Measurements from ENCODE around the gene EHD4.

The EHD4 gene

GRCh38 chr15:41999290-42000285, 27.2 kb upstream of the EHD4 start:
- Histone ChIP-seq H3K4me1 (ENCODE audit: low read length) (no peaks in the 10 kb centered on the region), H3K4me2 (ENCODE audit: low read depth, low read length) (no peak overlapping the region), H3K9ac (ENCODE audit: low read length) (no peak overlapping the region), H4K20me1 (ENCODE audit: insufficient read depth, low read length) (no peaks in the 10 kb centered on the region), H3K36me3 (replicated peaks; ENCODE audit: insufficient read depth, low read length) (no peaks in the 10 kb centered on the region), H3K9me3 (replicated peaks; ENCODE audit: insufficient read depth, low read length) (no peaks in the 10 kb centered on the region), H3K9me2 (replicated peaks; ENCODE audit: insufficient read depth, low read length) (no peaks in the 10 kb centered on the region), H3K27me3 (replicated peaks; ENCODE audit: insufficient read depth, low read length) (no peaks in the 10 kb centered on the region), H3K79me2 (ENCODE audit: low read length) (no peaks in the 10 kb centered on the region), H3K4me3 (ENCODE audit: low read length) (no peak overlapping the region), H2AFZ (ENCODE audit: low read length) (no peak overlapping the region), H3K27ac (ENCODE audit: low read length) (no peak overlapping the region), H3F3A (ENCODE audit: insufficient read depth, low read length) (no peaks in the 10 kb centered on the region)
- no peak for TF ChIP-seq EZH2 (optimal IDR thresholded peaks at IDR 0.05; ENCODE audit: low read depth, low read length)
- no peak for TF ChIP-seq CTCF (IDR thresholded peaks at IDR 0.05; ENCODE audit: low read length)
- TF ChIP-seq EZH2phosphoT487 (IDR thresholded peaks at IDR 0.05; ENCODE audit: low read length) = no peak
- no peak for DNase-seq

- Histone ChIP-seq H3K9ac (ENCODE audit: low read length) (no peak overlapping the region), H3K4me2 (ENCODE audit: low read depth, low read length) (no peak overlapping the region), H3K79me2 (ENCODE audit: low read length) (no peaks in the 10 kb centered on the region), H2AFZ (ENCODE audit: low read length) (no peak overlapping the region), H3K9me2 (replicated peaks; ENCODE audit: insufficient read depth, low read length) (no peaks in the 10 kb centered on the region), H3K4me1 (ENCODE audit: low read length) (no peaks in the 10 kb centered on the region), H3K27me3 (replicated peaks; ENCODE audit: insufficient read depth, low read length) (no peaks in the 10 kb centered on the region), H3K4me3 (ENCODE audit: low read length) (no peak overlapping the region), H3K9me3 (replicated peaks; ENCODE audit: insufficient read depth, low read length) (no peaks in the 10 kb centered on the region), H3K36me3 (replicated peaks; ENCODE audit: insufficient read depth, low read length) (no peaks in the 10 kb centered on the region), H3F3A (ENCODE audit: insufficient read depth, low read length) (no peaks in the 10 kb centered on the region), H3K27ac (ENCODE audit: low read length) (no peak overlapping the region), H4K20me1 (ENCODE audit: insufficient read depth, low read length) (no peaks in the 10 kb centered on the region)
- no peak for DNase-seq
- TF ChIP-seq EZH2phosphoT487 (IDR thresholded peaks at IDR 0.05; ENCODE audit: low read length) (no peak), CTCF (IDR thresholded peaks at IDR 0.05; ENCODE audit: low read length) (no peak), EZH2 (optimal IDR thresholded peaks at IDR 0.05; ENCODE audit: low read depth, low read length) (no peak)
These were observed 25.5 kb upstream of the EHD4 start for GRCh38 chr15:41997845-41998244.

GRCh38 chr15:41996921-41997592, 24.7 kb upstream of the EHD4 start:
- H3K9ac ChIP-seq (ENCODE audit: low read length) = no peak overlapping the region
- H3K27ac ChIP-seq (ENCODE audit: low read length) = no peak overlapping the region
- H4K20me1 ChIP-seq (ENCODE audit: insufficient read depth, low read length) = no peaks in the 10 kb centered on the region
- H3K4me2 ChIP-seq (ENCODE audit: low read depth, low read length) = no peak overlapping the region
- TF ChIP-seq EZH2phosphoT487 (IDR thresholded peaks at IDR 0.05; ENCODE audit: low read length) (no peak), EZH2 (optimal IDR thresholded peaks at IDR 0.05; ENCODE audit: low read depth, low read length) (no peak), CTCF (IDR thresholded peaks at IDR 0.05; ENCODE audit: low read length) (no peak)
- H3K36me3 ChIP-seq (replicated peaks; ENCODE audit: insufficient read depth, low read length) = no peaks in the 10 kb centered on the region
- no peak overlapping the region for H2AFZ ChIP-seq (ENCODE audit: low read length)
- no peak overlapping the region for H3K4me3 ChIP-seq (ENCODE audit: low read length)
- H3K9me2 ChIP-seq (replicated peaks; ENCODE audit: insufficient read depth, low read length) = no peaks in the 10 kb centered on the region
- no peaks in the 10 kb centered on the region for H3K9me3 ChIP-seq (replicated peaks; ENCODE audit: insufficient read depth, low read length)
- no peak for DNase-seq
- no peaks in the 10 kb centered on the region for H3F3A ChIP-seq (ENCODE audit: insufficient read depth, low read length)
- H3K4me1 ChIP-seq (ENCODE audit: low read length) = no peaks in the 10 kb centered on the region
- H3K79me2 ChIP-seq (ENCODE audit: low read length) = no peaks in the 10 kb centered on the region
- H3K27me3 ChIP-seq (replicated peaks; ENCODE audit: insufficient read depth, low read length) = no peaks in the 10 kb centered on the region

All from MM.1S (cell line).